GM18519 (cell line): ENCODE results near the gene GPR37L1.

Experiments used
- ATAC-seq: cut with Tn5 transposase; IDR thresholded peaks from one replicate; pipeline ENCODE4 v1.9.1; 2021; ENCODE audit warnings: mild to moderate bottlenecking, moderate library complexity; ENCODE audit not compliant: unreplicated experiment, low FRiP score

The GPR37L1 gene, protein sequence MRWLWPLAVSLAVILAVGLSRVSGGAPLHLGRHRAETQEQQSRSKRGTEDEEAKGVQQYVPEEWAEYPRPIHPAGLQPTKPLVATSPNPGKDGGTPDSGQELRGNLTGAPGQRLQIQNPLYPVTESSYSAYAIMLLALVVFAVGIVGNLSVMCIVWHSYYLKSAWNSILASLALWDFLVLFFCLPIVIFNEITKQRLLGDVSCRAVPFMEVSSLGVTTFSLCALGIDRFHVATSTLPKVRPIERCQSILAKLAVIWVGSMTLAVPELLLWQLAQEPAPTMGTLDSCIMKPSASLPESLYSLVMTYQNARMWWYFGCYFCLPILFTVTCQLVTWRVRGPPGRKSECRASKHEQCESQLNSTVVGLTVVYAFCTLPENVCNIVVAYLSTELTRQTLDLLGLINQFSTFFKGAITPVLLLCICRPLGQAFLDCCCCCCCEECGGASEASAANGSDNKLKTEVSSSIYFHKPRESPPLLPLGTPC

DNA sequence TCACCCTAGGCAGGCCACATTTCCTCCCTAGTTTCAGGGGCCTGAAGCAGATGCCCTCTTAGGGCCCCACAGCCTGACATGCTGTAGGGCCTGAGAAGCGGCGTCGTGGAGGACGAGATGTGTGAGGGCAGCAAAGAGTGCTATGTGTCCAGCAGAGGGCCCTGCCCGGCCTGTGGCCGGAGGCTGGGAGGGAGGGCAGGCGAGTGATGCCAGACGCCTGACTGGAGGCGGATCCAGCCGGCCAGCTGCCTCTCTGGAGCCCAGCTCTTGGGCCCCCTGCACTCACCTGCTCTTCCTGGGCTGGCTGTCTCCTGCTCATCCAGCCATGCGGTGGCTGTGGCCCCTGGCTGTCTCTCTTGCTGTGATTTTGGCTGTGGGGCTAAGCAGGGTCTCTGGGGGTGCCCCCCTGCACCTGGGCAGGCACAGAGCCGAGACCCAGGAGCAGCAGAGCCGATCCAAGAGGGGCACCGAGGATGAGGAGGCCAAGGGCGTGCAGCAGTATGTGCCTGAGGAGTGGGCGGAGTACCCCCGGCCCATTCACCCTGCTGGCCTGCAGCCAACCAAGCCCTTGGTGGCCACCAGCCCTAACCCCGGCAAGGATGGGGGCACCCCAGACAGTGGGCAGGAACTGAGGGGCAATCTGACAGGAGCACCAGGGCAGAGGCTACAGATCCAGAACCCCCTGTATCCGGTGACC, at the start of gene GPR37L1:
Gene GPR37L1, plus strand, starts transcription at position 279 of the 697 bp plus-strand sequence. Its CDS starts 47 bp downstream, at position 326.
- no peak for ATAC-seq

DNA sequence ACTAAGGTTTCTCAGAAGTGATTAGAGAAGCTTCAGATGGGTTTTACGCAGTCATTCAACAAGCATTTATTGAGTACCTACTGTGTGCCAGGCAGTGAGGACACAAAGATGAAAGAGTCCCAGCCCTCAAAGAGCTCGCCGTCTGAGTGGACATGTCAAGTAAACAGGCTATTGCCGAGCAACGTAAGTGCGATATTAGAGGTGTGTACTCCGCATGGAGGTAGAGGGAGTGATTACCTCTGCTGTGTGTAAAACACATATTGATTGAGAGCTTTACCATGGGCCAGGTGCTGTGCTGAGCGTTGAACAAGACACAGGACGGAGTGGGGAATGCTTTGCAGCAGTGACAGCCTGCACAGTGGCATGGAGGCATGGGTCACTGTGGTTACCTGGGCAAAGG, 49.5 kb upstream of the GPR37L1 start:
- ATAC-seq, result no peak

DNA sequence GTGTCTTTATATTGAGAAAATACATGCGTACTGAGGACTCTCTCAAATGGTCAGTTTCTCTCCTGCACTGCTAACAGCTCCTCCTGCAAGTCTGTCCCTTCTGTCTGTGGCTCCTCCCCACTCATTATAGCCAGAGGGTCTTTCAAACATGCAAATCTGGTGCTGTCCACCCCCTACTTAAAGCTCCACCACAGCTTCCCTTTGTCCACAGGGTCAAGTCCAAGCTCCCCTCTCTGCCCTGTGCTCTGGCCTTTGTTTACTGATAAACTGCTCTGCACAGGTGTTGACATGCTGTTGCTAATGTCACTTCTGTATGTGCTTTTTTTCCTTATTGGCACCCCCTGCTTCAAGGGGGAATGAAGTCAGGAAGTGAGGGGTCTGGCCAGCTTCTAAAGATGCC, 47.7 kb upstream of the GPR37L1 start:
- no peak for ATAC-seq

DNA sequence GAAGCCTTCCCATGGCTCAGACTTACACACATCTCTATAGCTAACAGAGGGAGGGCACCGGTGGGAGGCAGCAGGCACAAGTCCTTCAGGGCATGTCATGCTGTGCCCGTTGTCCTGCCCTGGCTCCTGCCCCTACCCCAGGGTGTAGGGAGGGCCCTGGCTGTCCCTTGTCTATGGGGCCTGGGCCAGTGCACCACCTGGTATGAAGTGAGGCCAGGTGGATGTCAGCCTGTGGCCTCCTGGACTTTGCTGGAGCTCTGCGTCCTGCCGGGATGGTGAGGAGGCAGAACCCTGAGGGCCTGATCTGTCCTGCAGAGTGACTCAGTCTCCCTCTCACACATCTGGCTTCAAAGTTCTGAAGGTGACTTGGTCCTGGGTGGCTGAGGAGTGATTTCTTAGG, 47.3 kb upstream of the GPR37L1 start:
- no peak for ATAC-seq

DNA sequence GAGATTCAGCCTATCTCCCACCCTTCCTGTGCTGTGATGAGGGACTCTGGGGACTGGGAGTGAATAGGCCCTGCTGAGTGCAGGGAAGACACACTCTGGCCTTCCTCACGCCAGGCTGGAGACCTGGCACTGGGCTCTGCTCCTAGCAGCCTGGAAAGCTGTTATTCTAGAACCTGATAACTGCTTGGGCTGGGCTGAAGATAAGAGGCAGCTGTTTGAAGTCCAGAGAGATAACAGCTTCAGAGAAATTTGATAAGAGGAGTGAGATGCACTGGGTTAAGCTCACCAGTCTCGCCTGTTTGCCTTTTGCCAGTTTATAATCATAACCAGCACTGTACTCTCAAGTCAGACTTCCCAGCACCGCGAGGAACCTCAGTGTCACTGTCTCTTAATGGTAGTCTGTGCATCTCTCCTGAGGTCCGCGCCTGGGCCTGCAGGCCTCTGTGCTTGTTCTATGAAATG, 46.6 kb upstream of the GPR37L1 start:
- no peak for ATAC-seq

DNA sequence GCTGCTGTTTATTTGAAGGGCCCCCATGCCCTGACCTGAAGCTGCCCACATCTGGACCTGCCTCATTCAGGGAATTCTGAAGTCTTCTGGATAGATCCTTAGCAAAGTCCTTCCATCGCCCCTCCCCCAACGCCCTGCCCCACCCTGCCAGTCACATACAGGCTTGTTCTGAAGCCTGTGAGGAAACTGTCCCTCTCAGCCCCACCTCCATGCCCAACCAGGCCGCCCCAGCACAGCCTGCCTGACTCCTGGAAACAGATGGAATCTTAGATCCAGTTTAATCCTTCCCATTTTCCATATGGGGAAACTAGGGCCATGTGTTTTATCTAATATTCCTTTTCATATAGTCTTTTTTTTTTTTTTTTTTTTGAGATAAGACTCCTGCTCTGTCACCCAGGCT, 44.5 kb upstream of the GPR37L1 start:
- ATAC-seq, result no peak

DNA sequence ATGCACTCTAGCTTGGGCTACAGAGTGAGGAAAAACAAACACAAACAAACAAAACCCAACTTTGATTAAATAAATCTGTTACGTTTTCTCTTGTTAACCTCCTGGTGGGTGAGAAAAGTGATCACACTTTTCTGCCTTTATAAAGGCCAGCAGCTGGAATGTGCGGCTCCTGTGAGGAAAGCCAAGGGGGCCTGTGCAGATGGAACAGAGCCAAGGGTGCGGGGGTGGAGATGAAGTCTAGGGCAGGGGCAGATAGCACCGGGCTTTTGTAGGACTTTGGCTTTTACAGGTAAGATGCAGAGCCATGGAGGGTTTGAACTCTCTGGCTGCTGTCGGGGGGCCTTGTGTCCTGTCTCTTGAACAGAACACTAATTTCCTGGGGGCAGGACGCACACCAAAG, 40.7 kb upstream of the GPR37L1 start:
- ATAC-seq, result no peak

DNA sequence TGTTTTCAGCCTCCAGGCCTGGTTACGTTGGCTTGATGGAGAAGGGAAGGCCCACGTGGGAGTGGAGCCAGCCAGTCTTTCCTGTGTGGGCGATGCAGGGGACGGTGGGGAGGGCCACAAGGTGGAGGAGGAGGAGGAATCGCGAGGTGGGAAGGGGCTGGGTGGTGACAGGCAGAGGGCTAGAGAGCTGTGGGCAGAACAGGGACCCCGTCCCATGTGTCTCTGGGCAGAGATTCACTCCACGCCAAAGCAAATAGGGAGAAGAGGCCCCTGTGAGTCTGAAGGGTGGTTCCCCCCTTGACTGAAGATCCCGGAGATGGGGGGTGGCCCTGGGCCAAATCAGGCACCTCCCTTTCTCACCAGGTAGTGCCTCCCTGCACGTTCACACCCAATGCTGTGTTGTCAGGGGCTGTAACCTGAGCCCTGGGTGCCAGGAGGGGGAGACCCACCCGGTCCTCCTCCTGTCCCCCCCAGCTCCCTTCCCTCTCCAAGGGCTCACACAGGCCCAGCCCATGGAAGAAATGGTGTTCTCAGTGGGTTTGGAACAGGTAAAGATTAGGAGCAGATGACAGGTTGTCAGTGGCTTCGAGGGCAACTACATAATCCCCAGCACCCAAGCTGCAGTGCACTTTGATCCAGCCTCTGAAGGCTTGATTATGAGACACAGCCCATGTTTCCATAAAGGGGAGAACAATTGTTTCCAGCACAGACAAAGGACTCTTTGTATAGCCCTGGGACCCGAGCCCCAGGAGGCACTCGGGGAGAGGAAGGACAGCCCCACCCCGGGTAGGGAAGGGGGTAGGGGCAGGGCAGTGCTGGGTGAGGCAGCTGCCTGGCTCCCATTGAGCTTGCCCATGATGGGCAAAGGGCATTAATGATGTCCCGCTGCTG, 37.7 kb upstream of the GPR37L1 start:
- ATAC-seq, result no peak

DNA sequence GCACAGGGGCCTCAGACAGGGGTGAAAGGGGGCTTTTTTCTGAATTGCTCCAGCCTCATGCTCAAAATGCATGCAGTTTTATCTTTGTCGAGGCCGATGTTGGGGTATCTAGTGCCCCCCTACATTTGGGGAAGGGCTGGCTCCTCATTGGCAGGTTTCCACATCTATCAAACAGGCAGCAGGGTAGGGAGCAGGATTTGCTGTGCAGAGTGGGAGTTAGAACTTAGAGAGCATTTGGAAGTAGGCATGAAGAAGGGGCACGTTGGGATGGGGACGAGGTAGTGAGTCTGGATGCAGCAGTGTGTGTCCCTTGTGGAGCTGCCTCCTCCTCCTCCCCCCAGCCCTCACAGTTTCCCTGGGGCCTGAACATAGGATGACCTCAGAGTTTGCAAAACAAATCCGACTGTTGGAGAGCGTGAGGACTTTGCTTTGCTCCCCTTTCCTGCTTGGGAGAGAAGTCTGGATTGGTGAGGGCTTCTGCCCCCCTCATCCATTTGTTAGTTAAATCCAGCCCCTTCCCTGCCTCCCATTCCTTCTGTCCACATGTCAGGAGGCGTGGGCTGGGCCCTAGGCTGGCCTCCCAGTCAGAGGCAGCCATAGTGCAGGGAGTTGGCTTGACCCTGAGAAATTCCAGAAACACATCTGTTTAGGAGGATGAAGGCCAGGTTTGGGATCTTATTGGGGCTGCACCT, 36.9 kb upstream of the GPR37L1 start:
- no peak for ATAC-seq

DNA sequence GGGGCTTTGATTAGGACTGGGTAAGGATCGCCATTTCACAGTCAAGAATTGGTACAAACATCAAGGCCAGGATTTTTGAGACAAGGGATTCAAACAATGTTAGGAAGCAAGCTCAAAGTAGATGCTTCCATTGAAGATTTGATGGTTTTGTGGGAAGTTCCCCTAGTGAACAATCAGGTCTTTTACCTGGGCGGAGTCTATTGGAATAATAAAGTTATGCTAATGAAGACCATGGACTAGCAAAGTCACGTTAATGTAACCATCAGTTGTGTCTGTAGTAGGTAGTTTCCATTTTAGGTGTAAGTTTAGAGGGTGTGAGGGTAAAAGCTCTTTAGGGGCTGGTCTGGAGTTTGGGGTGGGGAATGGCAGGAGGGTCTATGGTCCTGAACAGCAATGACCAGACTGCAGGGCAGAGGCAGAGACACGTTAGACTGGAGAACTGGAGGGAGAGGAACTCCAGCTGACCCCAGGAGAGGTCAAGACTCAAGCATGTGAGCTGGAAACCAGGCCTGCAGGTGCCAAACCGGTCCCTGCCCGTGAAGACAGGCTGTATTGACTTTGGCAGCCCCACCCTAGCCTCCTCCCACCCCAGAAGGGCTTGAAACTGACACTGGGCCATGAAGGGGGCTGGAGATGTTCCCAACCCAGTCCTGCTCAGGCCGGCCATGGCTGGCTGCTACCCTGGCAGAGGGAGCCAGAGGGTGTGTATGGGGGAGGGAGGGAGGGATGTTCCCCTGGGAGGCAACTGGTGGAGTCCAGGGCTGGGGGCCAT, 36.0 kb upstream of the GPR37L1 start:
- no peak for ATAC-seq

DNA sequence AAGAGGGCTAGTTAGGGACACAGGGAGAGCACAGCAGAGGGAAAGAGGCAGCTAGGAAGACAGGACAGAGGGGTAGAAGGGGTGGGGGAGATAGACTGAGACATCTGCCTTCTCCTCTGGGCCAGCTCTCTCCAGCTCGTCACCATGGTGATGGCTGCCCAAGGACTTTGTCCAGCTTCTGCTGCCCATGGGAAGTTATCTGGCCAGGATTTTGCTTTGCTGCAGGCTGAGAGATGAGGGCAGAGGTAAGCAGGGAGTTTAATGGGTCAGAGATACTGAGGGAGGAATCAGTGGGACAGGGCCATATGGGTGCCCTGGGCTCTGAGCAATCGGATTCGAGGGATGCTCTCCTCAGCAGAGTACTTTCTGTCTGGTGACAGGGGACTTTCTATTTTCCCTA, 34.5 kb upstream of the GPR37L1 start:
- ATAC-seq, result no peak

DNA sequence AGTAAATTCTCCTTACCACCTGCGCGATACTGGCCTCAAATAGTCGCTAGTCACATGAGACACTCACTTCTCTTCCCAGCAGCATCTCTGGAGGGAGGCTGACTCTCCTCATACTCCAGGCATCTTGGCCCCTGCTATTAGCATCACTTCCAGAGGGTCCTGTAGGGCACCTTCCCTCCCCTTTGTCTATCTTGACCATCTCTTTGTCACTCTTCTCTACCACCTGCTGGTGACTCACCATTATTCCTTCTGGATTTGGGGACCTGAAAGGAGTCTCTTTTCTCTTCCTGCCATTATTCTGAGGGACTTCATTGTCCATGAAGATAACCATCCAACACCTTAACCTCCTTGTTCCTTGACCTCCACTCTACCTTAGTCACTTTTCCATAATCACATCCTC, 31.7 kb upstream of the GPR37L1 start:
- no peak for ATAC-seq

DNA sequence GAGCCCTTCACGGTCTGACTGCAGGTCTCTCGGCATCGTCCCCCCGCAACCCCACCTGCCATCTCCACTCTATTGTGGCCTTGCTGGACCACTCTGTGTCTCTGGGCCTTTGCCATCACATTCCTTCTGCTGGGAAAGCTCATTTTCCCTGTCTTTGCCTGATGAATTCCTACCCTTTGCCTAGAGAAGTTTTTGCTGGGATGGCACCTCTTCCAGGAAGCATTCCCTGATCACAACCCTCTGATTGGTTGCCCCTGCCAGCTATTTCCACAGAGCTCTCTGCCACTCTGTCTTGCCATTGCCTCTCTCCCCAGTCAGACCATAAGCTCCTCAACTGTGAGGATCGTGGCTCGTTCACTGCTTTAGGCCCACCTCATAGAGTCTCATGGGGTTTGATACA, 28.9 kb upstream of the GPR37L1 start:
- no peak for ATAC-seq

DNA sequence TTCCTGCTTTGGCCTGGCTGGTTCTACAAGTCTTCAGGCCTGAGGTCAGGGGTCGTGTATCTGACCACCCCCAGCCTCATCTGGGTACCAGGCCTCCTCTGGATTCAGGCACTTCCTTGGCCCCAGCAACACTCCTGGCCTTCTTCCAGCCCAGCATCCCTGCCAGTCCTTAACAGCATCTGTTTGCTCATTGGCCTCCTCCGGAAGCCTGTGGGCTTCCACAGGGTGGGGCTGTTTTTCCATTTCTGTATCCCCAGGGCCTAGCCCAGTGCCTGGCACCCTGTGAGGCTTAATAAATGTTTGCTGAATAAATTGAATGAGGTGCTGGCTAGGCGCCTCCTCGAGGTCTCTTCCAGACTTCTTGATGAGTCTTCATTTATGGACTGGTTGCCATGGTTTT, 21.5 kb upstream of the GPR37L1 start:
- ATAC-seq, result no peak

DNA sequence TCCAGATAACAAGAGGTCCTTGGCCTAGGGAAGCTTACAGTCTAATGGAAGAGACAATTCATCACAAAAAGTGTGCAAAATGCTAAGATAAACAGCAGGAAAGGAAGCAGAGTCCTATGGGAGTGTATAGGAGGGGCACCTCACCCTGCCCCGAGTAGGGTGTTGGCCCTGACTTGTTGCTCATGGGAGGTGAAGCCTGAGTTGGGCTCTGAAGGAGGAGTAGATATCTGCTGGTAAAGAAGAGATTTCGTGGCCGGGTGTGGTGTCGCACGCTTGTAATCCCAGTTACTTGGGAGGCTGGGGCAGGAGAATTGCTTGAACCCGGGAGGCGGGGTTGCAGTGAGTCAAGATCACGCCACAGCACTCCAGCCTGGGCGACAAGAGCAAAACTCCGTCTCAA, 18.6 kb upstream of the GPR37L1 start:
- no peak for ATAC-seq

DNA sequence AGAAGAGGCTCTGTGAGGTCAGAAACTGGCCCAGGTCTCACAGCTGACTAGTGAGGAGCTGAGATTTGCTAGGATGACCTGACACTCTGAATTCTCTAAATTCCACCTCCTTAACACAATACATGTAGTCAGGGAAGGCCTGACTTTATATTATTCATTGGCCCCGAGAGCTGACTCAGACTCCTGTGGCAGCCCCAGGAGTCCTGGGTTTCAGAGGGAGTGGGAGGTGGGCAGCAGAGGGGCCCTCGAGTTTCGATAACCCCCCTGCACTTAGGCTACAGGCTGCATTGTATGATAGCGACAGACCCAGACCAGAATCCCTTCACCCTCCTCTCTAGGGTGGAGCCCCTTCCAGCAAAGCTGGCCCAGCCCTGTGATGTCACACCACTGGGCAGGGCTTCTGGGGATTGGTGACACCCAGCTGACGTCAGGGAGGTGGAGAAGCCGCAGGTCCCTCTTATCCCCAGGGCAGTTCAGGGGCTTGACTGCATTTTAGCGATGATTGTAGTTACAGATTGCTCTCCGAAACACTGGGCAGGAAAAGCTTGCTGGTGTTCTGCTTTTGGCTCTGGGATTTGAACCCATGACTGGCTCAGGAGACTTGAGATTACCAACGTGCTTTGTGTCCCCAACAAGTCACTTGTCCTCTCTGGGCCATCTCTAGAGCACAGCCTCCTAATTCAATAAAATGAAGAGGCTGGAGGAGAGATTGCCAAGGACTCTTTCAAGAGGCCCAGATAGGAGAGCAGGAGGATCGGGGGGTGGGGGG, 17.0 kb upstream of the GPR37L1 start:
- ATAC-seq, result no peak

DNA sequence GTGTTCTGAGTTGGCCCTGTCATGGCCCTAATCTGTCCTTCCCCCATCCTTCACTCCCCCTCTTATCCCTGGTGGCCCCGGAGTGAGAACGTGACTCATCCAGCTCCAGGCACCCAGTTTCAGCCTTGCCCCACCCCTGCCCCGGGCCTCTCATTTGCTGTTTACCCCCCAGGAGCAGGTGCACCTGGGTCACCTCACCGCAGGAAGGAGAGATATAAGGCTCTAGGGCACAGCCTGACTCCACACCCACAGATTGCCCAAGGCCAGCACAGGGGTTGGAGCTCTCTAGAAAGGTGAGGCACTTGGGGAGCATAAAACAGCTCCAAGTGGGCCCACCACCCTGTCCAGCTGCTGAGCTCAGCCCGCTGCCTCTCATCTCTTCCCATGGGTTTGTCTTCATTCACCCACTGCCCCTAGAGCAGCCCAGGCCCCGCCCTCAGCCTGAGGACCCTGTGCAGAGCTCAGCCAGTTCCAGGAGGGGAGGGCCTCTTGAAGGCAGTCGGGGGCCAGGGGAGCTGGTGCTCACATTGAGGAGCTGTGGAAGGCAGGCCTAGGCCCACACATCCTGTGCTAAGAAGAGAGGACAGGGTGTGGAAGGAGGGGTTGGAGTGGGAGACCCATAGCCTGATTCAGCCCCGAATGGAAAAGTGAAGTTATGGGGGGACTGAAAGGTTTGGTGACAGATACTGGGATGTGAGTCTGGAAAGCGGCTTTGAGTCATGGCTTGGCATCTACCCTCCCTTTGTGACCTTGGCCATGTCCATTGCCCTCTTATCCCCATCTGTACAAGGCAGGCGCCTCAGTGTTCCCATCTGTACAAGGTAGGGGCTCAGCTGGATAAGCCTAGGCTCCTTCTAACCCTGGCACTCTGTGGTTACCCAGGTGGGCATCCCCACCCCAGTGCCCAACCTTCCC, 16.1 kb upstream of the GPR37L1 start:
- no peak for ATAC-seq

DNA sequence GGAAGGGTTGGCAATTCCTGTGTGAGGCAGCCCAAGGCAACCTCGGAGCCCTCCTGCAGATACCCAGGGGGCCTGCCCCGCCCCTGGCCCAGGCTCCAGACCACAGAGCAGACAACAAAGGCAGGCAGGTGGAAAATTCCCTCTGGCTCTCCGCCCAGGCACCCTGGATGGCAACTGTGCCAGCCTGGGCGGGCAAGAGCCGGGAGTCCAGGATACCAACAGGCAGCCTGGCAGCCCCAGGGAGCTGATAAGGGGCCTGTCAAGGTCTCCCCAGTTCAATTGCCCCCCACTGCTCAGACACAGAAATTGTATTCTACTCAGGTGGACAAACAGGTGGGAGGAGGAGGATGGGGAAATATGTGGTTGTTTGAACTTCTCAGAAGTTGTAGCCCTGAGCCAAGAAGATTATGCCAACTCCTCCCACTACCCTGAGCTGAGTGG, 15.4 kb upstream of the GPR37L1 start:
- no peak for ATAC-seq
